Measurements from ENCODE around the gene CDH5.

Gene CDH5

DNA sequence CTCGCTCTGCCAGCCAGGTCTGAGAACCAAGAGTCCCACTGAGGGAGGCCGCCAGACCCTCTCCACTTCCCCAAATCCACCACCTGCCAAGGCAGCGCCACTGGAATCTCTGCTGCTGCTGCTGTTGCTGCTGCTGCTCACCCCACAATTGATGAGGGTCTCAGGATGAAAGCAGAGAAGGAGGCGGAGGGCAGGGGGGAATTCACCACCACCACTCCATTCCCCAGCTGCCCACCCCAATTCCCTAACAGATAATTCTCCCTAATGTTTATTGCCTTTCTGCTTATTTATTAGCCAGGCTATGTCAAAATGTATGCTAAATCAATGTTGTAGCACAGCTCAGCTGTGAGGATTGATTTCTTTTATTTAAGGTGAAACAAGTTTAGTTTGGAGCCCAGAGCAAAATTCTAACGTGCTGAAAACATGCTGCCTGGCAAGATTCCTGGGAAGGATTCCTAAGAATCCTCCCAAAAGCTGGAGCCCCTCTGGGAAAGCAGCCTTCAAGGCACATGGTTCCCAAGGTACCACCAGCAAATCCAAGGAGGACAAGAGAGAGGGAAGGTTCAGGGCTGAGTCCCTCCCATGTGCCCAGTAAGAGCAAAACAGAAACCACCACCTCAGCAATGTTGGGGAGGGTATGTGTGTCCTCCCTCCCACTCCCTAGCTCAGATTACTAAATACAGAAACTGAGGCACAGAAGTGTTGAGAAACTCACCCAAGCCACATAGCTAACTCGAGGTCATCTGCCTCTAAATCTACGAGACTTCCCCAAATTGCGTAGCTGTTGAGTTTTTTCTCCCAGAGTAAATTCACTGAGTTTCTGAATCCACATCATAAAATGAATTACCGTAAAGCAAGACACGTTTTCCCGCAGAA is 12.2 kb upstream of the CDH5 start:
- DNase-seq (ENCODE audit: low read depth in 2 of 2): no peak

DNA sequence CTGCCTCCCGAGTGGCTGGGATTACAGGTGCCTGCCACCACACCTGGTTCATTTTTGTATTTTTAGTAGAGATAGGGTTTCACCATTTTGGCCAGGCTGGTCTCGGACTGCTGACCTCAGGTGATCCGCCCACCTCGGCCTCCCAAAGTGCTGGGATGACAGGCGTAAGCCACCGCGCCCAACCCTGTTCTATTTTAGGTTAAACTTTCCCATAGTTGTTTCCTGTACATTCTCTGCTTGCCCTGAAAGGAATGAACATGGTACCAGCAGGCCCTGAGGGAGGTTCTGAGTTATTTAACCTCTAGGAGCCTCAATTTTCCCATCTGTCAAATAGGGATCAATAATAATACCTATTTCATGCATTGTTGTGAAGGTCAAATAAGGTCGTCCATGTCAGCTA is 11.0 kb upstream of the CDH5 start:
- no peak for DNase-seq (ENCODE audit: low read depth in 2 of 2)

DNA sequence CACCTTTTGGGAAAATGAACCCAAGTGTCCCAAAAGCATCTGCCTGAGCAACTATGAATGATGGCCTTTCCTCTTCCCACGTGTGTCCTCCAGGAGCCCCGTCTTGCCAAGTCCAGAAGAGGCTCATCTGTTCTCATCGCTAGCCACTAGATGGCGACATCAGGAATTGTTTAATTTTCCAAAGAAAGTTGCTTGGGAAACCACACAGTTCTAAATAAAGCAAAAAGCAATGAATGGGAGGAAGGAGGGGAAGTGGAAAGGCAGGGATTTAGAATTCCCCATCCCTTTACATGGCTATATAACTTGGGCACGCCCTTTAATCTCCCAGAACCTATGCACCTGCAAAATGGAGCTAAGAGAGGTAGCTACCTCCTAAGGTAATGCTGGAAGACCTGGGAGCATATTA is 9.0 kb upstream of the CDH5 start:
- DNase-seq (ENCODE audit: low read depth in 2 of 2): peak in 1 of 2 donors; percentile 12

DNA sequence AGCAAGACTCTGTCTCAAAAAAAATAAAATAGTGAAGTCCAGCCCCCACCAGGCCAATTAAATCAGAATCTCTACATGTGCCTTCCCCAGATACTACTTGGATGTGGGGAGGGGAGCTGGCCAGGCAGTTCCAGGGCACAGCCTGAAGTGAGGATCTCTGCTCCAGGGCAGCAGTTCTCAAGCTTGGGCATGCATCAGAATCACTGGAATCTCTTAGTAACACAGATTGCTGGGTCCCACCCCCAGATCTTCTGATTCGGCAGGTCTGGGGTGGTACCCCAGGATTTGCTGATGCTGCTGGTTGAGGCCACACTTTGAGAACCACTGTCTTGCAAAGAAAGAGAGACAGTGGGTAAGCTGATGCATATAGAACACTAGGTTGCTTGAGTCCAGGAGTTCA is 8.3 kb upstream of the CDH5 start:
- DNase-seq (ENCODE audit: low read depth in 2 of 2): no peak

DNA sequence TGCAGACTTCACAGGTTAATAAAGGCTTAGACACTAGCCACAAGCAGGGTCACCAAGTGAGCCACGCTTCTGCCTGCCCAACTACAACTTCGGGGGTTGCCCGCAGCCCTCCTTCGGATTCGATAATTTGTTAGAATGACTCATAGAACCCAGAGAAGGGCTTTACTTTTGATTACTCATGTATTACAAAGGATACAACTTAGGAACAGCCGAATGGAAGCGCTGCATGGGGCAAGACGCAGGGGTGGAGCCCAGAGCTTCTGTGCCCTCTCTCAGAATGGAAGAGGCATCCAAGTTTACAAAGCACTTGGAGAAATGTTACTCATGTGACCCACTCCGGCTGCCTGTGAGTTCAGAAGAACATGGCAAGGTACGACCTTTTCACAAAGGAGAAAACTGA is 7.5 kb upstream of the CDH5 start:
- no peak for DNase-seq (ENCODE audit: low read depth in 2 of 2)

DNA sequence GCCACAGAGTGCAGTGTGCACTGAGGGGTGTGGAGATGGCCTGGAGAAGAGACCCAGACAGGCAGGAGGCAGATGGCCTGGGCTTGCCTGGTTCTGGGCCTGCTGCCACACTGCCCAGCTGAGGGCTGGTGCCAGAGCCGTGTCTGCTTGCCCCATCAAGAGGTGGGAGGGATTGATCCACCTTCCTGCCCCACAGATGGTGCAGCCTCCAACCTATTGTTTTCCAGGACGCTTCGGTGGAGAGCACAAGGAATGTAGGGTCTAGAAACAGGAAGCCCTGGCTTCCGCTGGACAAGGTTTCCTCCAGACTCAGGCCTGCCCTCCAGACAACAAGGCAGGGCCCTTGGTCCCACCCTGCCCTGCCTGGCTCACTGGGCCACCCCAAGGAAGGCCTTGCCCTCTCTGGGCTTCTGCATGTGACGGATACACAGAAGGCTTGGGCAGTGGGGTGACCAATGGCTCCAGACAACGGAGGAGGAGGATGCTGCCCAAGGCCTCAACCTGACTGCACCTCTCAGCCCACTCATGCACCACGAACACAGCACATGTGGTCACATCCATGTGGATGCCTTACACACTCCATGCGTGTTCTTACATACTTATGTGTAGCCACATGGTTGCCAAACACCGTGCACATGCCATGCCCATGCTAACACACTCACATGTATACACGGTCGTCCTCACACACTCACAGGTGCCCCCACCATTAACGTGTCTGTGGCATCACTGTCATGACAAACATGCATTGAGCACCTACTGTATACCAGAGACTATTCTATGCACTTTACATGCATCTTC is 6.5 kb upstream of the CDH5 start:
- no peak for DNase-seq (ENCODE audit: low read depth in 2 of 2)

DNA sequence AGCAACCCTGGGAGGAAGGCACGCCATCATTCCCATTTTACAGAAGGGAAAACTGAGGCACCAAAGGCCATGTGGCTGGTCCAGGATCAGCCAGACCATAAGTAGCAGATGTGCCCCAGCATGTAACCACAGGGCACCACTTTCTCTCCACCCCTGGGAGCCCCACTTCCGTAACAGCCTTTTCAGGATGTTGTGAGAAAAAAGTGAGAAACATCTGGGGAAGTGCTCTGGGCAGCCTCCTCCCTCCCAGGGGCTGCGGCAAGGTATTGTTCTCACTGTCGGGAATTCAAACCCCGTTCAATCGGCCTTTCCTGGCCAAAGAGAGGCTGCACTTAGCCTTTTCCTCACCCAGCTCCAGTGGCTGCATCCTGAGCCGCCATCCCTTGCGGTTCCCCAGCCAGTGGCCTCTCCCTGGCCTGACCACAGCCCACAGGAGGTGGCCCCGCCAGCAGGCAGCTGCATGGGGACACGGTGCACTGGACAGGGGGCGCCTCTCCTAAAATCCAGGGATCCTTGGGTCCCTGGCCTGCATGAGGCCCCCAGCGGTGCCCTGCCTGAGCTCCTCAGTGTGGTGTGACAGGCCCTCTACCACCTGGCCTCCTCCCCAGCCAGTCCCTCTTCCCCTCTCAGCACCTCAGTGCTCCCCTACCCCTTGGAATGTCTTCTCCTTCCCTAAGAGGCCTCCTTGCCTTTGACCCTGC is 5.7 kb upstream of the CDH5 start:
- no peak for DNase-seq (ENCODE audit: low read depth in 2 of 2)

DNA sequence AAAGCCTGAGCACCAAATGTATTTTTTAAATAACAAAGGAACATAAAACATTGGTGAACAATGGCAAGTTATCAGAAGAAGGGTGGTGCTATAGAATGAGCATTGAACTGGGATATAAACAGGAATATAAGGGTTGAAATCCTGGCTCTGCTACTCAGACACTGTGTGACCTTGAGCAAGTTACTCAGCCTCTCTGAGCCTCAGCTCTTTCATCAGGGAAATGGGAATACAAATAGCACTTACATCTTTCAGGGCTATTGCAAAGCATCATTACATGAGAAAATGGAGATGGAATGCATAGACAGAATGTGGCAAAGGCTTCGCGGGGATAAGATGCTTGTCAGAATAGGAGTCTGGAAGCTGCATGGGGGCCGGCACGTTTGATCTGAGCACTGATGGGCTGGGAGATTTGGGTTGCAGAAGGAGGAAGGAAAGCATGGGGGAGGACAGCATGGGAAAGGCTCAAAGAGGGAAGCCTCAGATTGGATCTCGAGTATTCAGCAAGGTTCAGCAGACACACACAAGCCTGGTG is 4.8 kb upstream of the CDH5 start:
- DNase-seq (ENCODE audit: low read depth in 2 of 2): no peak

DNA sequence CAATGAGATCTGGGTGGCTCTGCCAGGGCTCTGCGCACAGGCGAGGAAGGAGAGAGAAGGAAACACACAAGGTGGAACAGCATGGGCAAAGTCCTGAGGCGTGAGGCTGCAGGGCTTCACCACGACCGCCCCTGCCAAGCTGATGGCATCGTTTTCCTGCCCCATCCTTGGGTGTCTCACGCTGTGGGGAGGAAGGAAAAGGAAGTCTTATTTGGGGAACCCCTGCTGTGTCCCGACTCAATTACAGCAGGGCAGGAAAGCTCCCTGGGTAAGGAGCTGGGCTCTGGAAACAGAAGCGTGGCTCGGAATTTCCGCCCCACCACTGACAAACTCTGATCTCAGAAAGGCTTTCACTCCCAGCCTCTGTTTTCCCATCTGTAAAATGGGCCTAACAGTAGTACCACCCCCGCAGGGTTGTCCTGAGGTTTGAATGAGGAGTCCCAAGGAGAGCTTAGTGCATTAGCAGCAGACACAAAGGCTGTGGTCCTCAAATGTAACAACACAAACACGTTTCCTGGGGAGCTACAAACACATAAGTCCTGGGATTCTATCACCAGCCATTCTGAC is 3.2 kb upstream of the CDH5 start:
- DNase-seq (ENCODE audit: low read depth in 2 of 2): no peak

DNA sequence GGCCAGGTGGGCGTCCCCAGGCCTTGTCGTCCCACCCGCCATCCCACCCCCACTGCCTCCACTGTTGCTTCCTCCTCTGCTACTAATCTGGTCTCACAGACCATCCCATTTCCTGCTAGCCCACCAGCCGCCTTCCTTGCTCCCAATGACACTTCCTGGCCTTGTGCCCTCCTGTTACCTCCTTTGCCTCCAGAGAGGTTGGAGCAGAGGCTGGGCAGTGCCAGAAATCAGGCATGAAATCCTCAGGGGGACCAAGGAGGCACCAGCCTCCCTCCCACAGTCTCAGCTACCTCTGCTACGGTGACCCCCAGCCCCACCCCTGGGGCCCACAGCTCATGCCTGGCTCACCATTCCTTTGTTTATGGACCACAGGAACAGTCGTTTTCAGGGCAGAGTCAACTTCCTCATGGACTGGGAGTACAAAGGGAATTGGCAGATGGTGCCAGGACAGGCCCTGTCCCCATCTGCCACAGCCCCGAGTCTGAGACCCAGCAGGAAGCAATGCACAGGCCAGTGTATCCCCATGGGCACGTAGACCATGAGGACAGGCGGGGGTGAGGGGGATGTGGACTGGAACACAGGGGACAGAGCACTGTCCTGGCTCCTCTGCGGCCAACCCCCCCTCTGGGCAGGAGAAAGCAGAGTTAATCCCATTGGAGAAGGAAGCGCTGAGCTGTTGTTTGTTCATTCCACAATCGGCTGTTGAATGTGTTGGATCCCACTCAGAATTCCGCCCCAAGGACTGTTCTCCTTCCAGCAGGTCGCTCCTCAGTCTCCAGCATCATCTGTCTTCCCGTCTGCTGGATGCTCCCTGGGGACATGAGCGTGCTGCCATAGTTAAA is 2.2 kb upstream of the CDH5 start:
- DNase-seq (ENCODE audit: low read depth in 2 of 2): no peak

DNA sequence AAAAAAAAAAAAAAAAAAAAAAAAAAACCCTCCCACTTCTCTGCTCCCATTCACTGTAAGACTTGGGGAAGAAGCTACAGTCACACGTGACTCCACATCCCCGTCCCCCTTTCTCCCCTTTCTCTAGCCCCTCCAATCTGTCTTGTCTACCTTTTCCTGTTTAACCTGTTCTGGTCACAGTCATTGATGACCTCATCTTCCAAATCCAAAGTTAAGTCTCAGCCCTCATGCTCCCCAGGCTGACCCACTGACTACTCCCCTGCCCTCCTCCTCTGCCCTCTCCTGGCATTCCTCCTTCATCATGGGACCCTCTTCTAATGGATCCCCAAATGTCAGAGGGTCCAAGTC is 1.6 kb upstream of the CDH5 start:
- DNase-seq (ENCODE audit: low read depth in 2 of 2): no peak

DNA sequence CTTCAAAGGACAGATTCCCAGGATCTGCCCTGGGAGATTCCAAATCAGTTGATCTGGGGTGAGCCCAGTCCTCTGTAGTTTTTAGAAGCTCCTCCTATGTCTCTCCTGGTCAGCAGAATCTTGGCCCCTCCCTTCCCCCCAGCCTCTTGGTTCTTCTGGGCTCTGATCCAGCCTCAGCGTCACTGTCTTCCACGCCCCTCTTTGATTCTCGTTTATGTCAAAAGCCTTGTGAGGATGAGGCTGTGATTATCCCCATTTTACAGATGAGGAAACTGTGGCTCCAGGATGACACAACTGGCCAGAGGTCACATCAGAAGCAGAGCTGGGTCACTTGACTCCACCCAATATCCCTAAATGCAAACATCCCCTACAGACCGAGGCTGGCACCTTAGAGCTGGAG is 840 bp upstream of the CDH5 start:
- DNase-seq (ENCODE audit: low read depth in 2 of 2): no peak

DNA sequence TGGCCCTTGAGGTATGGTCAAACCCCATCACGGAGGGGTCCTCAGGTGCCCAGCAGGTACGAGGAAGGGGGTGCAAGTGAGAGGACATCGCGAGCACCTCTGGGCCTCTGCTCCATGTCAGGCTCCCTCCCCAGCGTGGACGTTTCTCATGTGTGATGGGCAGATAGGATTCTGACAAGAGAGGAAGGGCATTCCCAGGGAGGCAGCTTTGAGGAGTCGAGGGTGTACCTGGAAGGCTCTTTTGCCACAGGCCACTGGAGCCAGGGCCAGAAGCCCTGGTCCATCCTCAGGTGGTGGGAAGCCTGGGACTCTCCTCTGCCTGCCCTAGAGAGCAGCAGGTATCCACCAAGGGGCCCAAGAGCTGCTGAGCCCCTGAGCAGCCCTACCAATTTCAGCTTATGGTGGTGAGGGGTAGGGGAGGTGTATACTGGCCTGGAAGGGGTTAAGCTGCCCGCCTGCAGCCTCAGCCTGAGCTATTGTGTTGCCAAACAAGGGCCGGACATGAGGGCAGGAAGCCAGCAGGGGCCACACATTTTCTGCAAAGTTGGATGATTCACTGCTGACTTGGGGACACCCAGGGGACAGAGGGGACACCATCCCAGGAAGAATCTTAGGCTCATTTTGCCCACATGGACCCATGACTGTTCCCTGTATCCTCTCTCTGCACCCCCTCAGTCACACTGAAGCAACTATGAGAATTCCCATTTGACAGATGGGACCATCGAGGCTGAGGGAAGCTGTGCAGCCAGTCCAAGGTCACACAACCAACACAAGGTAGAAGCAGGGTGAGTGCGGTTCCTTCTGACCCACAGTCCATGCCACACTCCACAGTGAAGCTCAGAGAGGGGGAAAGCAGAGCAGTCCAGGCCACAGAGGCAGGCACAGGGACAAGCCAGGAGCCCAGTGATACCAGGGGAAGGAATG is 1.7 kb downstream of the CDH5 start:
- DNase-seq (ENCODE audit: low read depth in 2 of 2): no peak

DNA sequence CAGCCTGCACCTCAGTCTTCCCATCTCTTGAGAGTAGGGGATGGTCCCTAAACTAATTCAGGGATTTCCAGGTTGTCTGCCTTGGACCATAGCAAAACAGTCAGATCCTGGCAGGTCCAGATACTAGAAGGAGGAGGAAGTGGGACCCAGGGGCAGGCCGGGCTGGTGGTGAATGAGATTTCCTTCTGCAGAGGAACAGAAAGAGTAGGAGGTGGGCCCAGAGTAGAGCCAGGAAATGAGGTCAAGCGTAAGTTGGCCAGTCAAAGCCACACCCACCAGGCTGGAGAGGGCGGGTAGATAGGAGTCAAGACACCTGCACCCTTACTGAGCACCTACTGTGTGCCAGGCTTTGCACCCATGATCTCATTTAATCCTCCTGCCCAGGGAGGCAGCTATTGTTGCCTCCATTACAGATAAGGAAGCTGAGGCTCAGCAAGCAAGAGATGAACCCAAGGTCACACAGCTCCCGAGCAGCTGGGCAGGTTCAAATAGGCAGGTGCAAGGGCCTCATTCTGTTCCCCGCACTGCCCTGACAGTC is 2.6 kb downstream of the CDH5 start:
- no peak for DNase-seq (ENCODE audit: low read depth in 2 of 2)

DNA sequence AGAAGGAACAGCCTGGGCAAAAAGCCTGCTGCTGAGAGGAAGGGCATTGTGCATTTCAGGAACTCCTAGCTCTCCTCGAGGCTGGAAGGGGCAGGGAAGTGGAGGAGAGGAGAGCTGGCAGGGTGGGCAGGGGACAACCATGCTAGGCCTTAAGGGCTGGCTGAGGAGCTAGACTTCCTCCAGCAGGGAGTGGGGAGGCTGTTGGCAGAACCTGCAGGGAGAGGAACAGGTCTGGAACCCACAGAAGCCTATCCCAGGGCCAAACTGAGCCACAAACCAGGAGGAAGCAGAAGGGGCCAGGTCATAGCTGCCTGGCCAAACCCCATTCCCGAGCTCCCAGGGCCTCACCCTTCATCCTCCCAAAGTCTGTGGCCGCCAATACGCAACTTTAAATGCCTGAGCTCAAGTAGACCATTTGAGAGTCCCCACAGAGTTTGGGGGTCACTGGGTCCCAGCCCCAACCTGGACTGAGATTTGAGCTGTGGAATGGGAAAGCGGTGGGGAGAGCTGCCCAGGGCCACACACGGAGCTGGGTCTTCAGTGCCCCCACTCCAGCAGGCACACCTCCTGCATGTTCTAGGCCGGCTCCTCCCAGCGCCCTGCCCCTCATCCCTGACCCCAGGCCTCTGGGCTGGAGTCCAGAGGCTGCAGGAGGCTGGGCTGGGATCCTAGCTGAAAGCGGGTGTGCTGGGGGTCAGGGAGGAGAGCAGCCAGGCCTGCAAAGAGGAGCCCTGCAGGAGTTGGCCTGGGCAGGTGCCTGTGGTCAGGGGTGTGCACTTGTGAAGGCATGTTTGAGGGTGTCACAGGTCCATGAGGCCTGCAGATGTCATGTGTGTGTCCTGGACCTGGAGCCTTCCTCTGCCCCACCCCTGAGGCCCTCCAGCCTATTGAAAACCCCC is 4.5 kb downstream of the CDH5 start:
- no peak for DNase-seq (ENCODE audit: low read depth in 2 of 2)

DNA sequence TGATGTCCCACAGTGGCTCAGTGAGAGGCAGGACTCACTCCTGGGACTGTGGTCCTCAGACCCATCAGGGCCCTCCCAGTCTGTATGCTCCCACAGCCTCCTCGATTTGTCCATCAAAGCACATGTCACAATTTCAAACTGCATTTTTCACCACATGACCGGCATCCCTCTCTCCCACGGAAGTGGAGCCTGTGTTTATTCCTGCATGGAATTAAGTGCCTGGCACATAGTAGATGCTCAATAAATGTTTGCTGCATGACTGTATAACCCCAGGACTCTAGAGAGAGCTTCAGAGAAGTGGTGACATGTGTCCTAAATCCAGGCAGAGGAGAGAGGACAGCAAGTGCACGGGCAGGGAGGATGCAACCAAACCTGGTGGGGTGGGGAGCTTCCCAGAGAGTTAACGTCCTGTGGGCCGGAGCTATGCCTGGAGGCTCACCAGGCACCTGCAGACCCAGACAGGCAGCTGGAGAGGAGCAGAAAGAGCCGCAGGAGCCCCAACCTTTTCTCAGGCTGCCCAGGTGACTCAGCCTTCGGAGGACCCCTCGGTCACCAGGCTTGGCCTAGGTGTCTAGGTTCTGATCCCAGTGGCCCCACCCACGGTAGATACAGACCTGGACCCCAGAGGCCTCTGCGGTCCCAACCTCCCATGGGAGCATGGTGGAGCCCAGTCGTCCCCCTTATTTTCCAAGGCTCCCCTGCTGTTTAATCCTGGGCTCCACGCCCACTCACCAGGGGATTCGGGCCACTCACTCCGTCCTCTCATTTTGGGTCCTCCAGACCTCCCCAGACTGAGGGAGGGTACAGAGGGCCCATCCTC is 5.8 kb downstream of the CDH5 start:
- DNase-seq (ENCODE audit: low read depth in 2 of 2): no peak

DNA sequence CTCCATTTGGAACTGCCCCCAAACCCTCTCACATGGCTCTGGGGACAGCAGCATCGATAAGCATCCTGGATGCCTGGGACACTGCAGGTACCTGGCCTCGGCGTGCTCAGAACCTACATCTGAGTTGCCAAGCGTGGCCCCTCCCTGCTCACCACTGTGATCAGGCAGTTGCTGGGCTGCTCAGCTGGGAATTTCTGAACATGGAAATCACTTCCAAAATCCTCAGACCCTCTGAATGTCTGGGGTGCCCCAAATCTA is 6.3 kb downstream of the CDH5 start:
- DNase-seq (ENCODE audit: low read depth in 2 of 2): no peak

DNA sequence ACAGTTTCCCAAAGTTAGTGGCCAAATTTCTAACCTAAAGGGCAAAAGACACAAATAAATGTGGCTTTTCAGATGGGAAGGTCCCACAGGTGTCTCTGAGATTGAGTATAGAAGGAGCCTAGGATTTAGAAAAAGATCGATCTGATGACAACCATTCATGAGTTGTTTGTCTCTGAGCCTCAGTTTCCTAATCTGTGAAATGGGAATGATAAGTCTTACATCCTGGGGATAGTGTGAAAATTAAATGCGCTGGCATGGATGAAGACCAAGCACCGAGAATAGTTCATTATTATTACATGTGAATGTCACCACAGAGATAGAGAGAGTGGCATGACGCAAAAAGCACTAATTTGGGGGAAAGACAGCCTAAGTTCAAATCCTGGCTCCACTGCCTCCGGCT is 7.2 kb downstream of the CDH5 start:
- DNase-seq (ENCODE audit: low read depth in 2 of 2): no peak

Data from stimulated activated CD4-positive, alpha-beta T cell treated with anti-CD3 and anti-CD28 coated beads, Interleukin-15, amount 100 ng/mL, for 48 hours (primary cell).